ENCODE data around the gene GRID1. TPM values are rescaled to one million over a fixed set of nuclear protein-coding genes. Genes with fewer than 3 reads are reported as not detected.

The GRID1 gene
- total RNA-seq, 1 donor from 2014 or later: 9.2 TPM

DNA sequence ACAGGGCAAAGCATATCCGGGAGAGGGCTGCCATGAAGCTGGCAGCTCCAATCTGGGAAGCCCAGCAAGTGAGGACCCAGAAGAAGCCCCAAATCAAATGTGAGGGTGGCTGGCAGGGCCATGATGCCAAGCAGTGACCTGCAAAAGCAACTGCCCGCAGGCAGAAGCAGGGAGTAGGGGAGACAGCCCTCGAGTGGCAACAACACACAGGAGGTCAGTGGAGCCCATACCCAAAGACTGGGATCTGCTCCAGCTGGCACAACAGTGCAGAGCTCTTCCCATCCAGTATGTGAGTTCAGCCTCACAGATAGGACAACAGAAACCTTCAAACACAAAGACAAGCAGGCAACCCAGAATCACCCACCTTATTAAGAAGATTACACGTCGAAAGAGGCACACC, 45.0 kb downstream of the GRID1 start:
- TF ChIP-seq, protein P1, sequence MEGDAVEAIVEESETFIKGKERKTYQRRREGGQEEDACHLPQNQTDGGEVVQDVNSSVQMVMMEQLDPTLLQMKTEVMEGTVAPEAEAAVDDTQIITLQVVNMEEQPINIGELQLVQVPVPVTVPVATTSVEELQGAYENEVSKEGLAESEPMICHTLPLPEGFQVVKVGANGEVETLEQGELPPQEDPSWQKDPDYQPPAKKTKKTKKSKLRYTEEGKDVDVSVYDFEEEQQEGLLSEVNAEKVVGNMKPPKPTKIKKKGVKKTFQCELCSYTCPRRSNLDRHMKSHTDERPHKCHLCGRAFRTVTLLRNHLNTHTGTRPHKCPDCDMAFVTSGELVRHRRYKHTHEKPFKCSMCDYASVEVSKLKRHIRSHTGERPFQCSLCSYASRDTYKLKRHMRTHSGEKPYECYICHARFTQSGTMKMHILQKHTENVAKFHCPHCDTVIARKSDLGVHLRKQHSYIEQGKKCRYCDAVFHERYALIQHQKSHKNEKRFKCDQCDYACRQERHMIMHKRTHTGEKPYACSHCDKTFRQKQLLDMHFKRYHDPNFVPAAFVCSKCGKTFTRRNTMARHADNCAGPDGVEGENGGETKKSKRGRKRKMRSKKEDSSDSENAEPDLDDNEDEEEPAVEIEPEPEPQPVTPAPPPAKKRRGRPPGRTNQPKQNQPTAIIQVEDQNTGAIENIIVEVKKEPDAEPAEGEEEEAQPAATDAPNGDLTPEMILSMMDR (conservative IDR thresholded peaks at IDR 0.05): no peak
- Mint-ChIP-seq H3K27ac (no peak overlapping the region), H3K27me3 (peaks cover 19% of the 10 kb centered on the region), H3K4me1 (ENCODE audit: unreplicated experiment) (no peaks in the 10 kb centered on the region), H3K36me3 (no peaks in the 10 kb centered on the region), H3K4me3 (no peak overlapping the region), H3K9me3 (no peaks in the 10 kb centered on the region)
- DNase-seq (ENCODE audit: extremely low spot score, unreplicated experiment): no peak

DNA sequence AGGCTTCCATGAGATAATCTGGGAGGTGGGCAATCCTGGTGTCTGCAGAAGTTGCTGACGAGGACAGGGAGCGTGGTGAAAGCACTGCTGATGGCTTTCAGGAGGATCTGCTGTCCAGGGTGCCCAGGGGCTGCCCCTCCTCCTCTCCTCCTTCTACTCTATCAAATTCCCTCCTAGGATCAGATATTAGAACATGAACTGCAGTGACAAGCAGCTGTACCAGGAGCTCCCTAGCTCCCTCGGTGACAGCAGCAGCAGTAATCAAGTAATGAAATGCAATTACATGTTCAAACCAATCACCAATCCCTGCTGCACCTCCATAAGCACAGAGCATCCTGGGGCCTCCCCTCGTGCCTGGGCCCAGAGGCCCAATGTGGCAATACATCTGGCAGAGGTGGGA, 46.9 kb downstream of the GRID1 start:
- Mint-ChIP-seq H3K27me3 (peaks cover 22% of the 10 kb centered on the region), H3K4me1 (ENCODE audit: unreplicated experiment) (no peaks in the 10 kb centered on the region), H3K4me3 (no peak overlapping the region), H3K9me3 (no peaks in the 10 kb centered on the region), H3K36me3 (no peaks in the 10 kb centered on the region), H3K27ac (no peak overlapping the region)
- no peak for DNase-seq (ENCODE audit: extremely low spot score, unreplicated experiment)
- TF ChIP-seq, protein P1 (conservative IDR thresholded peaks at IDR 0.05): no peak

DNA sequence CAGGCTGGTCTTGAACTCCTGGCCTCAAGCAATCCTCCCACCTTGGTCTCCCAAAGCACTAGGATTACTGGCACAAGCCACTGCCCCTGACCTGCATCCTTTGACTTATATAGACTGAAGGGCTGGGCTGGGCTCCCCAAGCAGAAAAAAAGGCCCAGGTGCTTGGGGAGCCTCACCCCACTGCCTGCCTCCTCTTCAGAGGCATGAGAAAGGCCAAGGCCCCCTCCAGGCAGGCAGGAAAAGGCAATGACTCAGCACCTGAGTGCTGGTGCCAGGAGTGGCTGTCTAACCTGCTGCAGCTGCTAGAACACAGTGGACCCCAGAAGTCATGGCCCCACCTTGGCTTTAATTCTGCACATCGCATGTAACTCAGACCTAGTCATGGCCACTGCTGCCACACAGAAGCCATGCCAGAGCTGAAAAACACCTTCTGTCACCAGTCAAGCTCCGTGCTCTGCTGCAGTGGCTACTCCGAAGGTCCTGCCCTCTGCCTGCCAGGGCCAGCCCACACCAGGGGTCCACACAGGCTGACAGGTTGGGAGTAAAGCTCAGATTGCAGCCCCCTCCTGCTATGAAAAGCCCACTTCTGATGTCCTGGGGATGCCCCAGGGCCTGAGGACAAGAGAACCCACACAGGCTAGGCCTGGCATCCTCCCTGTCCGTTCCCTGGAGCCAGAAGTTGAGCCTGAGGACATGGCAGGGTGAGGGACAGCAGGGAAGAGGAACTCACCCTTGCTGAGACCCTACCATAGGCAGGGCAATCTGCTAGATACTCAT, 48.5 kb downstream of the GRID1 start:
- no peaks in the 10 kb centered on the region for H3K4me1 Mint-ChIP-seq (ENCODE audit: unreplicated experiment)
- peaks cover 25% of the 10 kb centered on the region for H3K27me3 Mint-ChIP-seq
- no peak overlapping the region for H3K27ac Mint-ChIP-seq
- no peaks in the 10 kb centered on the region for H3K9me3 Mint-ChIP-seq
- H3K4me3 Mint-ChIP-seq: no peak overlapping the region
- TF ChIP-seq, protein P1 (conservative IDR thresholded peaks at IDR 0.05): no peak
- no peaks in the 10 kb centered on the region for H3K36me3 Mint-ChIP-seq
- DNase-seq (ENCODE audit: extremely low spot score, unreplicated experiment): no peak

DNA sequence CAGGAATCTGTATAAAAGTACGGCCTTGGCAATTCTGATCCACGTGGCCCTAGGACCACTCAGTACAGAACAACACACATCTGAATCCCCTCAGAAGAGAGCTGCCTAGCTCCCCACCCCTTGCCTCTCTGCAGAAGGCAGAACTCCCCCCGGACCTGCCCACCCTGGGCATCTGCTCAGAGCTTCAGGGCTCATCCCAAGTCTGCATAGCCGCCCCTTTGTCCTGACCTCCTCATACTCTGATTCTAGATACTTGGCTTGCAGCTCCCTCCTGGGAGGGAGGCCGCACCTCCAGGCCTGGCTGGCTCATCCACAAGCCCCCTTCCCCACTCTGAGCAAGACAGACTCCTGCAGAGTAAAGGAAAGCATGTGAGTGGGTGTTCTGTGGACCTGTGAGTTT, 49.6 kb downstream of the GRID1 start:
- no peak for DNase-seq (ENCODE audit: extremely low spot score, unreplicated experiment)
- TF ChIP-seq, protein P1 (conservative IDR thresholded peaks at IDR 0.05): no peak
- no peaks in the 10 kb centered on the region for H3K4me1 Mint-ChIP-seq (ENCODE audit: unreplicated experiment)
- H3K9me3 Mint-ChIP-seq: no peaks in the 10 kb centered on the region
- no peak overlapping the region for H3K4me3 Mint-ChIP-seq
- H3K36me3 Mint-ChIP-seq: no peaks in the 10 kb centered on the region
- H3K27ac Mint-ChIP-seq: no peak overlapping the region
- peaks cover 28% of the 10 kb centered on the region for H3K27me3 Mint-ChIP-seq

DNA sequence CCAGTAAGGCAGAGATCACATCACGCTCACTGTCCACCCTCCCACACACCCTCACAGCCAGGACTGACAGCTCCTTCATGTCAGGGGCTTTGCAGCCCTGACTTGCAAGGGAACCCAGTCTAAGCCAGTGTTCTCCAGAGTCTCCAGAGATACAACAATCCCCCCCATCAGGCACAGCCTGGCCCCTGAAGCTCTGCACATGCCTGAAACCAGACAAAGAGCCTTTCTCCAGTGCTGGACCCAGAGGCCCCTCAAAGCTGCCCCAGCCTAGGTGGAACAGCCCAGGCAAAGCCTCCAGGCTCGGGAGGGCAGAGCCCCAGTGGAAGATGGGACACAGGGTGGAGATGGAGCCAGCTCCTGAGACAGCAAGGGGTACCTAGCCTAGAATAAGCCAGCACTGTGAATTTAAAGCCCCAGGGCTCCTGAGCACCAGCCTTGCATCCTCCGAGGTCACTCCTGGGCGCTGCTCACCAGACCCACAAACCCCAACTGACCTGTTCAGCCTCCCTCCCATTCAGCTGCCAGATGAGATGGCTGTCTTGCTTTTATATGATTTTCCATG, 50.2 kb downstream of the GRID1 start:
- Mint-ChIP-seq H3K36me3 (no peaks in the 10 kb centered on the region), H3K27me3 (peaks cover 24% of the 10 kb centered on the region), H3K4me3 (no peak overlapping the region), H3K27ac (no peak overlapping the region), H3K9me3 (no peaks in the 10 kb centered on the region), H3K4me1 (ENCODE audit: unreplicated experiment) (no peaks in the 10 kb centered on the region)
- DNase-seq (ENCODE audit: extremely low spot score, unreplicated experiment): no peak
- TF ChIP-seq, protein P1 (conservative IDR thresholded peaks at IDR 0.05): no peak

Data from type B pancreatic cell (in vitro differentiated cells).